Thyroid gland (tissue), 4 donors: ENCODE results near the gene MOB2. TPM values are rescaled to one million over a fixed set of nuclear protein-coding genes. Genes with fewer than 3 reads are reported as not detected.

ENCODE experiments used
- DNase-seq, 2 donors: peaks; one replicate each; pipeline ENCODE4 v3.0.0-alpha.2; 2019
- H3K27ac ChIP-seq, 3 donors: fragments of 200-600 bp; sonication (generic); 1 replicate in 2 of 3; 2 replicates in 1 of 3; pipeline ENCODE4 v1.5.1; 2016 to 2019; ENCODE audit warnings: mild to moderate bottlenecking in 1 of 3, moderate library complexity in 1 of 3
- H3K27me3 ChIP-seq: fragments of 200-600 bp; sonication (generic); one replicate; pipeline ENCODE4 v1.5.1; 2019
- H3K36me3 ChIP-seq, 2 donors: fragments of 200-600 bp; sonication (generic); one replicate each; pipeline ENCODE4 v1.5.1; 2016 to 2019
- H3K4me1 ChIP-seq, 2 donors: fragments of 200-600 bp; sonication (generic); one replicate each; pipeline ENCODE4 v1.5.1; 2017 to 2019
- H3K4me3 ChIP-seq, 3 donors: fragments of 200-600 bp; sonication (generic); replicated peaks in 1 of 3; 1 replicate in 2 of 3; 2 replicates in 1 of 3; pipeline ENCODE4 v1.5.1; 2016; ENCODE audit warnings: mild to moderate bottlenecking in 1 of 3
- H3K9me3 ChIP-seq: fragments of 200-600 bp; sonication (generic); one replicate; pipeline ENCODE4 v1.5.1; 2017
- CTCF ChIP-seq, 6 experiments: fragments of 200-600 bp in 3 of 6; fragments of 450-650 bp in 3 of 6; sonication (generic) in 3 of 6; IDR thresholded peaks; one replicate each; pipeline ENCODE4 v1.5.1; 2016 to 2019; ENCODE audit warnings: antibody characterized with exemption in 6 of 6, mild to moderate bottlenecking in 2 of 6, inconsistent platforms in 1 of 6, moderate library complexity in 1 of 6
- POLR2A ChIP-seq, 2 donors: fragments of 450-650 bp; IDR thresholded peaks; one replicate each; pipeline ENCODE4 v1.6.1; 2017; ENCODE audit warnings: antibody characterized with exemption in 2 of 2, mild to moderate bottlenecking in 2 of 2, moderate library complexity in 1 of 2
- WGBS, 2 donors: methylation state at CpG; one replicate each; pipeline ENCODE4 v1.1.5; 2017; 5-methylcytosine and 5-hydroxymethylcytosine counted together
- intact Hi-C: fragments of 100-400 bp; cut with DNase I; formaldehyde crosslinking; loops from one replicate; pipeline ENCODE4 v1.15.1; 2023
- total RNA-seq, 4 donors: library from RNA; depleted of rRNA; stranded (reverse); fragments of >200 nt; gene quantifications; one replicate each; pipeline ENCODE4 v1.2.3, GENCODE V29; 2016

The MOB2 gene
- total RNA-seq, 4 donors from 2014 or later = 25.6 to 45.8 (median 30.1) TPM

- TF ChIP-seq CTCF (IDR thresholded peaks at IDR 0.05) (no peak), POLR2A (IDR thresholded peaks at IDR 0.05) (no peak)
- DNase-seq = no peak
- 85 to 87% methylated on average over 8 of the region's 9 CpGs for WGBS, 2 donors
- H3K27me3 ChIP-seq = no peaks in the 10 kb centered on the region
- no peak overlapping the region for H3K4me3 ChIP-seq
- intact Hi-C loops = no loop called here
- H3K9me3 ChIP-seq = no peaks in the 10 kb centered on the region
- peaks cover 28 to 37% of the 10 kb centered on the region in 2 donors for H3K4me1 ChIP-seq
- H3K27ac ChIP-seq = no peak overlapping the region
- peaks cover 28 to 29% of the 10 kb centered on the region in 2 donors for H3K36me3 ChIP-seq
Observed at GRCh38 chr11:1478544-1478943, 8.0 kb downstream of the MOB2 start.

GRCh38 chr11:1478011-1478410 is 8.6 kb downstream of the MOB2 start:
- intact Hi-C loops = no loop called here
- Histone ChIP-seq H3K27me3 (no peaks in the 10 kb centered on the region), H3K36me3 (peaks cover 31 to 34% of the 10 kb centered on the region in 2 donors), H3K9me3 (no peaks in the 10 kb centered on the region), H3K4me1 (peaks cover 22 to 32% of the 10 kb centered on the region in 2 donors), H3K4me3 (no peak overlapping the region), H3K27ac (no peak overlapping the region)
- TF ChIP-seq POLR2A (IDR thresholded peaks at IDR 0.05) (no peak), CTCF (IDR thresholded peaks at IDR 0.05) (no peak)
- 93 to 98% methylated on average over 11 to 12 of the region's 13 CpGs for WGBS, 2 donors
- DNase-seq = no peak

DNA sequence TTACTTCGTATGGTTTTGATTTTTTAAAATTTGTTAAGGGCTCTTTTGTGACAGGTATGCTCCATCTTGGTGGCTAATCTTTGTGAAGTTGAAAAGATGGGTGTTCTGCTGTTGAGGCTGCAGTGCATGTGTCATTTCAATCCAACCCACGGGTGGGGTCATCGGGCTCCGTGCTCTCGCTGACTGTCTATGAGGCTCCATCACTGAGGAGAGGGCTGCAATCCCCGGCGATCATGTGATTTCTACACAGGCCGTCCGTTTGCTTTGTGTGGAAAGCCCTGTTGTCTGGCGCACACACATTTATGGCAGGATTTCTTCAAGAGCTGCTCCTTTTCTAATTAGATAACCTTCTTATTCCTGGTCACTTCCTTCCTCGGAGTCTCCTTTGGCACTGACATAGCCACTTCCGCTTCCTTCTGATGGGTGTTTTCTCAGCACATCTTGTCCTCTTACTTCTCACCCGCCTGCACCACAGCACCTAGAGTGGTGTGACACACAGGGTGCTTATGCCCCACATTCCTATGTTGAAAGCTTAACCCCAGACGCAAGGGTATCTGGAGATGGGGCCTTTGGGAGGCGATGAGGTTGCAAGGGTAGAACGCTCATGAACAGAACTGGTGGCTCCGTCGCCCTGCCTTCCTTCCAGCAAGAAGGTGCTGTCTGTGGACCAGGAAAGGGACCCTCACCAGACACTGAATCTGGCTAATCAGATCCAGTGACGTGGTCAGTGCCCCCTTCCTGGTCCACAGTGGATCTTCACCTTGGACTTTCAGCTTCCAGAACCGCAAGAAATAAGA is 9.4 kb downstream of the MOB2 start:
- Histone ChIP-seq H3K27ac (no peak overlapping the region), H3K36me3 (peaks cover 31 to 37% of the 10 kb centered on the region in 2 donors), H3K27me3 (no peaks in the 10 kb centered on the region), H3K4me1 (peaks cover 14 to 23% of the 10 kb centered on the region in 2 donors), H3K9me3 (no peaks in the 10 kb centered on the region), H3K4me3 (no peak overlapping the region)
- DNase-seq = no peak
- intact Hi-C loops = no loop called here
- 90 to 92% methylated on average over 20 of the region's 20 CpGs for WGBS, 2 donors
- TF ChIP-seq CTCF (IDR thresholded peaks at IDR 0.05) = no peak
- TF ChIP-seq POLR2A (IDR thresholded peaks at IDR 0.05) = no peak

- Histone ChIP-seq H3K9me3 (no peaks in the 10 kb centered on the region), H3K27ac (no peak overlapping the region)
- DNase-seq = no peak
Observed at GRCh38 chr11:1475841-1476240, 10.7 kb downstream of the MOB2 start.

More at GRCh38 chr11:1475841-1476240, 10.7 kb downstream of the MOB2 start:
- intact Hi-C loops = no loop called here
- peaks cover 34 to 41% of the 10 kb centered on the region in 2 donors for H3K36me3 ChIP-seq
- H3K4me3 ChIP-seq = no peak overlapping the region
- H3K27me3 ChIP-seq = no peaks in the 10 kb centered on the region
- 92 to 94% methylated on average over 12 of the region's 12 CpGs for WGBS, 2 donors
- TF ChIP-seq CTCF (IDR thresholded peaks at IDR 0.05) (no peak), POLR2A (IDR thresholded peaks at IDR 0.05) (no peak)
- peaks cover 7 to 10% of the 10 kb centered on the region in 2 donors for H3K4me1 ChIP-seq
